Gastroesophageal sphincter (tissue), 4 donors: Measurements from ENCODE around the gene MLLT10. TPM values are rescaled to one million over a fixed set of nuclear protein-coding genes. Genes with fewer than 3 reads are reported as not detected.

ENCODE experiments used
- ATAC-seq: fragments of 150-250 bp; one replicate; pipeline ENCODE4 v1.9.1; 2016; ENCODE audit warnings: mild to moderate bottlenecking, moderate library complexity
- H3K27ac ChIP-seq, 4 donors: fragments of 200-600 bp; sonication (generic) in 3 of 4; 1 replicate in 3 of 4; 2 replicates in 1 of 4; pipeline ENCODE4 v1.5.1; 2016 to 2019
- H3K27me3 ChIP-seq: fragments of 200-600 bp; sonication (generic); one replicate; pipeline ENCODE4 v1.5.1; 2019
- H3K36me3 ChIP-seq, 2 donors: fragments of 200-600 bp; sonication (generic); one replicate each; pipeline ENCODE4 v1.5.1; 2019; ENCODE audit warnings: control low read depth in 1 of 2
- H3K4me1 ChIP-seq, 3 donors: fragments of 200-600 bp; sonication (generic); 1 replicate in 2 of 3; 2 replicates in 1 of 3; pipeline ENCODE4 v1.5.1; 2016 to 2019; ENCODE audit warnings: control low read depth in 2 of 3
- H3K4me3 ChIP-seq, 2 donors: fragments of 200-600 bp; sonication (generic); one replicate each; pipeline ENCODE4 v1.5.1; 2019; ENCODE audit warnings: mild to moderate bottlenecking in 1 of 2, moderate library complexity in 1 of 2
- H3K9me3 ChIP-seq, 3 donors: fragments of 200-600 bp; sonication (generic); one replicate each; pipeline ENCODE4 v1.5.1; 2017 to 2019; ENCODE audit warnings: control low read depth in 2 of 3
- EP300 ChIP-seq: sonication (generic); formaldehyde crosslinking; IDR thresholded peaks from one replicate; pipeline ENCODE4 v1.6.1; 2017; ENCODE audit warnings: antibody characterized with exemption, mild to moderate bottlenecking
- POLR2A ChIP-seq, 2 donors: fragments of 450-650 bp; IDR thresholded peaks; one replicate each; pipeline ENCODE4 v1.6.1; 2017; ENCODE audit warnings: antibody characterized with exemption in 2 of 2, mild to moderate bottlenecking in 2 of 2, moderate library complexity in 1 of 2
- POLR2AphosphoS5 ChIP-seq: sonication (generic); formaldehyde crosslinking; IDR thresholded peaks from one replicate; pipeline ENCODE4 v1.6.1; 2017; ENCODE audit warnings: antibody characterized with exemption
- WGBS, 2 donors: methylation state at CpG; one replicate each; pipeline ENCODE4 v1.1.5; 2018; ENCODE audit warnings: low coverage in 1 of 2; 5-methylcytosine and 5-hydroxymethylcytosine counted together
- total RNA-seq, 4 donors: library from RNA; depleted of rRNA; stranded (reverse); fragments of >200 nt; gene quantifications; one replicate each; pipeline ENCODE4 v1.1.0, GENCODE V29; 2016
- TF ChIP-seq, protein P1 (sequence below), 4 experiments: fragments of 200-600 bp in 2 of 4; fragments of 450-650 bp in 2 of 4; sonication (generic) in 1 of 4; IDR thresholded peaks; one replicate each; pipeline ENCODE4 v1.5.1; 2017 to 2019; ENCODE audit warnings: antibody characterized with exemption in 4 of 4, mild to moderate bottlenecking in 2 of 4, moderate library complexity in 2 of 4

MLLT10 gene
- total RNA-seq, 4 donors from 2014 or later = 27.2 to 52.1 (median 39.0) TPM

DNA sequence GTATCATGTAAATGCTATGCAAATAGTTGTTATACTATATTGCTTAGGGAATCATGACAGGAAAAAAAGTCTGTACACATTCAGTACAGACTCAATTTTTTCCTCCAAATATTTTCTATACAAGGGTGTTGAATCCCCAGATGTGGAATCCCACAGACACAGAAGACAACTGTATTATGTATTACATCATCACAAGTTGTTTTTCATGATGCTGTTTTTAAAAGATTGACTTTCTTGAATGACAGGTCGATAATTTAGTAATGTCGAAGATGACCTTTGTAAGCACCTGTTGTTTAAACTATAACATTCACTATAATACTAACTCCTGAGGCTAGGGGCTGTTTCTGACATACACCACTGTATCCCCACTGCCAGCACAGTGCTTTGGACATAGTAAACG is 143.5 kb downstream of the MLLT10 start:
- no peak overlapping the region for H3K4me3 ChIP-seq
- H3K9me3 ChIP-seq = no peaks in the 10 kb centered on the region
- no peaks in the 10 kb centered on the region for H3K27me3 ChIP-seq
- peaks cover 0 to 6% of the 10 kb centered on the region in 2 donors for H3K36me3 ChIP-seq
- no peak for ATAC-seq
- TF ChIP-seq EP300 (no peak), POLR2A (IDR thresholded peaks at IDR 0.05) (no peak), POLR2AphosphoS5 (no peak)
- TF ChIP-seq, protein P1, sequence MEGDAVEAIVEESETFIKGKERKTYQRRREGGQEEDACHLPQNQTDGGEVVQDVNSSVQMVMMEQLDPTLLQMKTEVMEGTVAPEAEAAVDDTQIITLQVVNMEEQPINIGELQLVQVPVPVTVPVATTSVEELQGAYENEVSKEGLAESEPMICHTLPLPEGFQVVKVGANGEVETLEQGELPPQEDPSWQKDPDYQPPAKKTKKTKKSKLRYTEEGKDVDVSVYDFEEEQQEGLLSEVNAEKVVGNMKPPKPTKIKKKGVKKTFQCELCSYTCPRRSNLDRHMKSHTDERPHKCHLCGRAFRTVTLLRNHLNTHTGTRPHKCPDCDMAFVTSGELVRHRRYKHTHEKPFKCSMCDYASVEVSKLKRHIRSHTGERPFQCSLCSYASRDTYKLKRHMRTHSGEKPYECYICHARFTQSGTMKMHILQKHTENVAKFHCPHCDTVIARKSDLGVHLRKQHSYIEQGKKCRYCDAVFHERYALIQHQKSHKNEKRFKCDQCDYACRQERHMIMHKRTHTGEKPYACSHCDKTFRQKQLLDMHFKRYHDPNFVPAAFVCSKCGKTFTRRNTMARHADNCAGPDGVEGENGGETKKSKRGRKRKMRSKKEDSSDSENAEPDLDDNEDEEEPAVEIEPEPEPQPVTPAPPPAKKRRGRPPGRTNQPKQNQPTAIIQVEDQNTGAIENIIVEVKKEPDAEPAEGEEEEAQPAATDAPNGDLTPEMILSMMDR (IDR thresholded peaks at IDR 0.05) = no peak
- WGBS, 2 donors = 81 to 92% methylated on average over 3 of the region's 3 CpGs
- H3K27ac ChIP-seq = no peak overlapping the region
- peaks cover 0 to 21% (median 0%) of the 10 kb centered on the region in 3 donors for H3K4me1 ChIP-seq

DNA sequence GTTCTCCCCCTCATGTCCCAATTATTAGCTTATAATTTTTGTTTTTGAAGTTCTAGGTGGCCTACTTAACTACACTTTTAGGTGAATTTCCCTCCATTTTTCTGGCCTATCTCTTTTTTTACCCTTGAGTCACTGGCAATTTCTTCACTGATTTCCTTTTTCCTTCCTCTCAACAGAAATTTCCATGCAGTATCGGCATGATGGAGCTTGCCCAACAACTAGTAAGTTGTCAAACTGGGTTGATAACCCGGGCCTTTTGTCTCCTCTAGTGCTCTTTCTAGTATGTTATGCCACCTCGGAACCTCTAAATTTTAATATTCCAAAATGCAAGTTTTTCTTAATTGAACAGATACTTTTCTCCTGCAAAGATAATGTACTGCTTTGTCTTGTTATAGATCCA is 147.1 kb downstream of the MLLT10 start:
- WGBS, 2 donors = 89 to 90% methylated on average over 3 of the region's 3 CpGs
- ATAC-seq = no peak
- H3K27ac ChIP-seq = no peak overlapping the region

DNA sequence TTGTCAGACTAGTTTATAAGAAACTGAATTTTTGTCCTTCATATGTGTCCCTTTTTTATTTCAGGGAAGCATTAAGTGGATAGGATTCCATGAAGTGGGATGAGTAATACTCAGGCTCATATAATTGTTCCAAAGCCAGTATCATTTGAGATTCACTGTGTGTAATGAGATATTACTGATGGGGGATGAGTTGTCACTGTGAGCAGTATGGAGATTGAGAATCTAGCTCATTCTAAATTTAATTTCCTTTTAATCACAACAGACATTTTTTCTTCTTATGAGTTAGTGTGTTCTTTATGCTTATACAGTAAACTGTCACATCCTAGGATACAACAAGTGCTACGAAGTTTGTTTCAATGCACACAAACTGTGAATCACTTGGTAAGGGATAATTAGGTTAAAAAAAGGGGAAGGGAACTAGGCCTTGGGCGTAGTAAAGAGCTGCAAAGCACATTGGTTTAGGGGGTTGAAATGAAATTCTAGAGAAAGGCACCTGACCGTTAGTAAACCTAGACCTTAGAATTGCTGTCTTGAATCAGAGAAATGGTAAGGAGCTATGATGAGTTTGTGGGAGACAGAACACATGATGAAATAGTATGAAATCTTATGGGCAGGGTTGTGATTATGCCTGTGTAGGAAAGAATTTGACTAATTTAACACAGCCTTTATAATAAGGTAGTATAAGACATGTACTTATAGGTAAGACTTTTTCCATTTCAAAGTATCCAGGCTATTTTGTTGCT is 153.4 kb downstream of the MLLT10 start:
- no peak for ATAC-seq
- WGBS, 2 donors = 98 to 100% methylated on average over 3 of the region's 3 CpGs
- H3K27me3 ChIP-seq = no peaks in the 10 kb centered on the region
- H3K9me3 ChIP-seq = no peaks in the 10 kb centered on the region
- H3K36me3 ChIP-seq = peaks cover 0 to 14% of the 10 kb centered on the region in 2 donors
- H3K27ac ChIP-seq = no peak overlapping the region
- no peak for TF ChIP-seq POLR2A (IDR thresholded peaks at IDR 0.05)
- TF ChIP-seq, protein P1 (IDR thresholded peaks at IDR 0.05) = no peak
- no peak for TF ChIP-seq EP300
- TF ChIP-seq POLR2AphosphoS5 = no peak
- H3K4me1 ChIP-seq = no peaks in the 10 kb centered on the region
- H3K4me3 ChIP-seq = no peak overlapping the region

More for the DNA sequence above, 147.1 kb downstream of the MLLT10 start:
- Histone ChIP-seq H3K27me3 (no peaks in the 10 kb centered on the region), H3K36me3 (peaks cover 0 to 14% of the 10 kb centered on the region in 2 donors), H3K4me3 (no peak overlapping the region), H3K4me1 (peaks cover 0 to 14% (median 0%) of the 10 kb centered on the region in 3 donors), H3K9me3 (no peaks in the 10 kb centered on the region)
- TF ChIP-seq POLR2A (IDR thresholded peaks at IDR 0.05) = no peak
- TF ChIP-seq EP300 = no peak
- TF ChIP-seq, protein P1 (IDR thresholded peaks at IDR 0.05) = no peak
- no peak for TF ChIP-seq POLR2AphosphoS5

DNA sequence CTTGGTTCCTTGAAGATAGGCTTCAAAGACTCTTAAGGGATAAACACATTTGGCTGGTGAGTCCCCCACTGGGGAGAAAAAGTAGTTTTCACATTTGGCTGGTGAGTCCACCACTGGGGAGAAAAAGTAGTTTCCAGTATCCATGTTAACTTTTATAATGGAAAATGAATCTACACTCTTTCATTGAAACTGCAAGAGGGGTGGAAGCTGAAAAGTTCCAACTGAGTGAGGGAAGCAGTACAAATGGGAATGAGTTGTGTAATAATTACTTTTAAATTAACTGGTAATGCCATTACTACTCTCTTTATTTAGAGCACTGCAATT is 153.9 kb downstream of the MLLT10 start:
- H3K4me3 ChIP-seq = no peak overlapping the region
- no peaks in the 10 kb centered on the region for H3K4me1 ChIP-seq
- ATAC-seq = no peak
- H3K27ac ChIP-seq = no peak overlapping the region
- H3K9me3 ChIP-seq = no peaks in the 10 kb centered on the region
- TF ChIP-seq POLR2A (IDR thresholded peaks at IDR 0.05) = no peak
- no peak for TF ChIP-seq EP300
- no peak for TF ChIP-seq POLR2AphosphoS5
- TF ChIP-seq, protein P1 (IDR thresholded peaks at IDR 0.05) = no peak
- H3K27me3 ChIP-seq = no peaks in the 10 kb centered on the region
- peaks cover 0 to 14% of the 10 kb centered on the region in 2 donors for H3K36me3 ChIP-seq

DNA sequence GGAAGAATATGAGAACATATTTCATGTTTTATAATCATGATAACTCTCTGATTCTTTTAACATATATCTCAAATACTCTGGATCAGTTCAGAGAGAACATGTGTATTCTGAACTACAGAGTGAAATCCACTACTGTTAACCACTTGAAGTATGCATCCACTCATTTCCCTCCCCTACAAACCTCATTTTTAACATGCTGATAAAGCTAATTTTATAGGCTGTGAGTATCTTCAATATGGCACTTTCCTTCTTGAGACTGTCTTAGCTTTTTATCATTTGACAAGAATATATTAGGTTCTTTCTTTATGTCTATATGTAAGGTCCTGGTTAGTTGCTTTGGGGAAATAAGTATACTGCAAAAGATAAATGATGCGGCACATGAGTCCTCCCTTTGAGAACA is 154.8 kb downstream of the MLLT10 start:
- 100% methylated on average over 1 of the region's 1 CpG; no CpG with 5 or more reads in 1 of the 2 donors for WGBS, 2 donors
- H3K4me3 ChIP-seq = no peak overlapping the region
- H3K9me3 ChIP-seq = no peaks in the 10 kb centered on the region
- TF ChIP-seq, protein P1 (IDR thresholded peaks at IDR 0.05) = no peak
- no peak for TF ChIP-seq POLR2A (IDR thresholded peaks at IDR 0.05)
- no peak for TF ChIP-seq EP300
- no peak for TF ChIP-seq POLR2AphosphoS5
- H3K4me1 ChIP-seq = no peaks in the 10 kb centered on the region
- peaks cover 0 to 5% of the 10 kb centered on the region in 2 donors for H3K36me3 ChIP-seq
- H3K27me3 ChIP-seq = no peaks in the 10 kb centered on the region
- H3K27ac ChIP-seq = no peak overlapping the region
- ATAC-seq = no peak
